Measurements from ENCODE around the gene COMMD1.

DNA sequence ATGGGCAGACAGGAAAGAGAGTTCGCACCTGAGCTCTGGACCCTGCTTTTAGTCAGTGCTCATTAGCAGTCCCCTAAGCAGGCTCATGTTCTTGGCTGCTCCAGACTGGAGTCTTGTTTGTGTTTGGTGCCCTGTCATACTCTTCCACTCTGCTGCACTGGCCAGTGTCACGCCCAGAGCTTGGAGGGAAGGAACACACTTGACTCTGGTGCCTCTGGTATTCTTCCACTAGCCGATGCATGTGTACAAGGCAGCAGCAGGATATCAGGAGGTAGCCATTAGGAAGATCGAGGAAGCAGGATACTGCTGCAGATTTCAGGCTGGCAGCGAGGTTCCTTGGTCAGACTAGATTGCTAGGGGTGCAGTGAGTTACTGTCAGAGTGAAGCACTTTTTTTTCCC lies 209.1 kb downstream of the COMMD1 start:
- TF ChIP-seq SUZ12 (IDR thresholded peaks at IDR 0.05; ENCODE audit: extremely low read depth, insufficient read depth, insufficient read length) (no peak), YY1 (IDR thresholded peaks at IDR 0.05; ENCODE audit: insufficient read depth, insufficient read length) (no peak)

Data from NT2/D1 (cell line).